ENCODE results near the gene ABI3. TPM values are rescaled to one million over a fixed set of nuclear protein-coding genes. Genes with fewer than 3 reads are reported as not detected.

Gene ABI3
- total and polyA plus RNA-seq, 9 of the 15 experiments (the other 6 are each of a cell fraction or from before 2014, with no cell fraction given), result not detected

- TF ChIP-seq TFE3 (CRISPR knock-in tag; IDR thresholded peaks at IDR 0.05) (0 out of 2 replicates have a peak, but pooled peaks have one; percentile 42), VEZF1 (CRISPR knock-in tag; IDR thresholded peaks at IDR 0.05) (peak; percentile 89), USF1 (CRISPR knock-in tag; IDR thresholded peaks at IDR 0.05) (peak; percentile 57), TCFL5 (CRISPR knock-in tag; conservative IDR thresholded peaks at IDR 0.05) (no peak), BRD4 (IDR thresholded peaks at IDR 0.05) (no peak), SAFB (IDR thresholded peaks at IDR 0.05; ENCODE audit: borderline replicate concordance, low read depth, low read length) (no peak), MCM3 (IDR thresholded peaks at IDR 0.05) (0 out of 2 replicates have a peak, but pooled peaks have one; percentile 14), TCF7 (IDR thresholded peaks at IDR 0.05; ENCODE audit: borderline replicate concordance) (no peak), TSC22D4 (tag; IDR thresholded peaks at IDR 0.05) (no peak), SIN3A (IDR thresholded peaks at IDR 0.05; ENCODE audit: borderline replicate concordance in 2 of 2, control insufficient read depth in 1 of 2, low read depth in 2 of 2, low read length in 2 of 2) (no peak), XRCC5 (IDR thresholded peaks at IDR 0.05; ENCODE audit: low read depth, low read length) (no peak), MAFG (tag; conservative IDR thresholded peaks at IDR 0.05) (no peak), BCOR (IDR thresholded peaks at IDR 0.05) (0 out of 2 replicates have a peak, but pooled peaks have one; percentile 32), CBX1 (IDR thresholded peaks at IDR 0.05; ENCODE audit: low read depth) (no peak), ZZZ3 (IDR thresholded peaks at IDR 0.05) (no peak), CBFA2T3 (IDR thresholded peaks at IDR 0.05) (peak; percentile 77), CBX3 (IDR thresholded peaks at IDR 0.05; ENCODE audit: borderline replicate concordance in 1 of 2, low read length in 2 of 2) (no peak), DDX20 (tag; IDR thresholded peaks at IDR 0.05; ENCODE audit: low read depth) (no peak), ATF6 (CRISPR knock-in tag; IDR thresholded peaks at IDR 0.05) (no peak), ERF (CRISPR knock-in tag; IDR thresholded peaks at IDR 0.05) (no peak), ZNF395 (CRISPR knock-in tag; IDR thresholded peaks at IDR 0.05) (0 out of 2 replicates have a peak, but pooled peaks have one; percentile 21)
Observed at GRCh38 chr17:49241692-49242397, 31.3 kb downstream of the ABI3 start (continued).

Data from K562 (cell line).